Non-pigmented ciliary epithelial cell (primary cell): Measurements from ENCODE around the gene ZNF668.
"Not testable (repeated sequence)": the region's sequence is repeated elsewhere in the genome, so short reads cannot be mapped to it uniquely, and the experiment has no call there.

Experiments
- DNase-seq: peaks from one replicate; pipeline ENCODE4 v3.0.0-alpha.2; 2010; ENCODE audit warnings: low read depth

Gene ZNF668

GRCh38 chr16:31013292-31013691 lies 60.7 kb downstream of the ZNF668 start:
- DNase-seq = not testable (repeated sequence)

GRCh38 chr16:31011815-31012214 lies 62.2 kb downstream of the ZNF668 start:
- not testable (repeated sequence) for DNase-seq
